ENCODE data around the gene PCNX1.
"Not testable (repeated sequence)": the region's sequence is repeated elsewhere in the genome, so short reads cannot be mapped to it uniquely, and the experiment has no call there.

Gene PCNX1

DNA sequence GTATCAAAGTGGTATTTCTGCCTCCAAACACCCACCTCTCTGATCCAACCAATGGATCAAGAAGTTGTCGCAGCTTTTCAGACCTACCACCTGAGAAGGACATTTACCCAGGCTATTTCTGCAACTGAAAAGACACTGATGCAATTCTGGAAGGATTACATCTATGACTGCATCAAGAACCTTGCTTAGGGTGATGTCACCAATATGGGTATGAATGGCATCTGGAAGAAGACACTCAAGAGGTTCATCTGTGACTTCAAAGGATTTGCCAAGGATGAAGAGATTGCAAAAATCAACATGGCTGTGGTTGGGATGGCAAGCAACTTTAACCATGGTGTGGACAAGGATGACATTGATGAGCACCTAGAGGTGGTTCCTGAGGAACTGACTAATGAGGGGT, 154.2 kb downstream of the PCNX1 start:
- Histone ChIP-seq H3K9me3 (ENCODE audit: low read depth, low read length) (0 out of 2 replicates have a peak, but pooled peaks cover 4% of the 10 kb centered on the region), H3K27ac (no peak overlapping the region), H3K36me3 (ENCODE audit: insufficient read depth, low read length) (peaks cover 57% of the 10 kb centered on the region), H3K4me3 (no peak overlapping the region), H3K9ac (ENCODE audit: insufficient read length) (no peak overlapping the region)
- DNase-seq (ENCODE audit: low read depth, low spot score), result no peak
- no peak for TF ChIP-seq POLR2AphosphoS5 (IDR thresholded peaks at IDR 0.05; ENCODE audit: borderline replicate concordance, low read depth, low read length)
- no peak for TF ChIP-seq FOXP2 (optimal IDR thresholded peaks at IDR 0.05; ENCODE audit: control extremely low read depth, extremely low read length, insufficient read depth)
- no peak for TF ChIP-seq EZH2 (IDR thresholded peaks at IDR 0.05)

DNA sequence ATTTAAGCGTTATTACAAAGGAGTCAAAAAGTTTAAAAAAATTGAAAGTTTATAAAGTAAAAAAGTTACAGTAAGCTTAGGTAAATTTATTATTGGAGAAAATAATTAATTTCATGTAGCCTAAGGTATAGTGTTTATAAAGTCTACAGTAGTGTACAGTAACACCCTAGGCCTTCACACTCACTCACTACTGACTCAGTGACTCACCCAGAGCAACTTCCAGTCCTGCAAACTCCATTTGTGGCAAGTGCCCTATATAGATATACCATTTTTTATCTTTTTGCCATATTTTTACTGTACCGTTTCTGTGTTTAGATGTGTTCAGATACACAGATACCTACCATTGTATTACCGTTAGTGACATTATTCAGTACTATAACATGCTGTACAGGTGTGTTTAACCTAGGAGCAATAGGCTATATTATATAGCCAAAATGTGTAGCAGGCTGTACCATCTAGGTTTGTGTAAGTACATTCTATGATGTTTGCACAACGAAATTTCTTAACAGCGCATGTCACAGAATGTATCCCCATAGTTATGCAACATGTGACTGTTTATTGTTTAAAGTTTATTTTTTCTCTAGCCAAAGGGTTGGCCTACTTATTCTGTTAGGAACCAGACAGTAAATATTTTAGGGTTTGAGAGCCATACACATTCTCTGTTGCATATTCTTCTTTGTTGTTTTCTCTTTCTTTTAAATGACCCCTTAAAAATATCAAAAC, 155.5 kb downstream of the PCNX1 start:
- no peak for DNase-seq (ENCODE audit: low read depth, low spot score)
- 0 out of 2 replicates have a peak, but pooled peaks cover 4% of the 10 kb centered on the region for H3K9me3 ChIP-seq (ENCODE audit: low read depth, low read length)
- H3K4me3 ChIP-seq, result no peak overlapping the region
- H3K27ac ChIP-seq, result no peak overlapping the region
- peaks cover 51% of the 10 kb centered on the region for H3K36me3 ChIP-seq (ENCODE audit: insufficient read depth, low read length)
- TF ChIP-seq POLR2AphosphoS5 (IDR thresholded peaks at IDR 0.05; ENCODE audit: borderline replicate concordance, low read depth, low read length) (no peak), EZH2 (IDR thresholded peaks at IDR 0.05) (no peak), FOXP2 (optimal IDR thresholded peaks at IDR 0.05; ENCODE audit: control extremely low read depth, extremely low read length, insufficient read depth) (no peak)
- H3K9ac ChIP-seq (ENCODE audit: insufficient read length), result no peak overlapping the region

DNA sequence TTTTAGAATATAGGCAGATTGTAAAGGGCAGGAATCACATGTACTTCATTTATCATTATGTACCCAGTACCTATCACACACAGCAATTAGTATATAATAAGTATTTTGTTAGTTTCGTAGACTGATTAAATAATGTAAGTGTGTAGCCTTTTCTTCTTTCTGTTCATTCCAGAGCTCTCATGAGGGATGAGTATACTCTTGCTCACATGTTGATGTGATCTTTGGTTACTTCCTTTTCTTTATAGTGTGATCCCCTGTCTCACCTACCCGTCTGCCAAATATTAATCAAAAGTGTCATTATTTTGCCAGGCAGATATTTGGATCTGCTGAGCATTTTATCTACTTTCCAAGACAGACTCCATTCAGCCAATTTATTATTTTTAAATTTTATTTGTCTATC, 156.1 kb downstream of the PCNX1 start:
- Histone ChIP-seq H3K36me3 (ENCODE audit: insufficient read depth, low read length) (peaks cover 45% of the 10 kb centered on the region), H3K27ac (no peak overlapping the region), H3K4me3 (no peak overlapping the region), H3K9ac (ENCODE audit: insufficient read length) (no peak overlapping the region), H3K9me3 (ENCODE audit: low read depth, low read length) (0 out of 2 replicates have a peak, but pooled peaks cover 4% of the 10 kb centered on the region)
- DNase-seq (ENCODE audit: low read depth, low spot score), result no peak
- TF ChIP-seq FOXP2 (optimal IDR thresholded peaks at IDR 0.05; ENCODE audit: control extremely low read depth, extremely low read length, insufficient read depth) (no peak), POLR2AphosphoS5 (IDR thresholded peaks at IDR 0.05; ENCODE audit: borderline replicate concordance, low read depth, low read length) (no peak), EZH2 (IDR thresholded peaks at IDR 0.05) (no peak)

DNA sequence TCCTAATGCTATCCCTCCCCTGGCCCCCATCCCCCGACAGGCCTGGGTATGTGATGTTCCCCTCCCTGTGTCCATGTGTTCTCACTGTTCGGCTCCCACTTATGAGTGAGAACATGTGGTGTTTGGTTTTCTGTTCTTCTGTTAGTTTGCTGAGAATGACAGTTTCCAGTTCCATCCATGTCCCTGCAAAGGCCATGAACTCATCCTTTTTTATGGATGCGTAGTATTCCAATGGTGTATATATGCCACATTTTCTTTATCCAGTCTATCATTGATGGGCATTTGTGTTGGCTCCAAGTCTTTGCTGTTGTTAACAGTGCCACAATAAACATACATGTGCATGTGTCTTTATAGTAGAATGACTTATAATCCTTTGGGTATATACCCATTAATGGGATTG, 157.5 kb downstream of the PCNX1 start:
- H3K9me3 ChIP-seq (ENCODE audit: low read depth, low read length); DNase-seq (ENCODE audit: low read depth, low spot score); H3K4me3 ChIP-seq; H3K27ac ChIP-seq; H3K9ac ChIP-seq (ENCODE audit: insufficient read length): not testable (repeated sequence)
- H3K36me3 ChIP-seq (ENCODE audit: insufficient read depth, low read length), result peaks cover 50% of the 10 kb centered on the region

DNA sequence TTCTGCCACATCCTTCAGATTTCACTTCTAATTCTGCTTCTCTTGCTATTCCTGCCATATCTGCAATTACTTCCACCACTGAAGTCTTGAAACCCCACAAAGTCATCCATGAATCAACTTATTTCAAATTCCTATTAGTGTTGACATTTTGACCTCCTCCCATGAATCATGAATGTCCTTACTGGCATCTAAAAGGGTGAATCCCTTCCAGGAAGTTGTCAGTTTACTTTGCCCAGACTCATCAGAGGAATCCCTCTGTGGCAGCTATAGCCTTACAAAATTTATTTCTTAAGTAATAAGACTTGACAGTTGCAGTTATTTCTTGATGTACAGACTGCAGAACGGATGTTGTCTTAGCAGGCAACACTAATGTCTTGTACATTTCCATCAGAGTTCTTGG, 162.9 kb downstream of the PCNX1 start:
- no peak overlapping the region for H3K27ac ChIP-seq
- no peak for TF ChIP-seq EZH2 (IDR thresholded peaks at IDR 0.05)
- no peak for TF ChIP-seq FOXP2 (optimal IDR thresholded peaks at IDR 0.05; ENCODE audit: control extremely low read depth, extremely low read length, insufficient read depth)
- TF ChIP-seq POLR2AphosphoS5 (IDR thresholded peaks at IDR 0.05; ENCODE audit: borderline replicate concordance, low read depth, low read length), result no peak
- no peak for DNase-seq (ENCODE audit: low read depth, low spot score)
- no peak overlapping the region for H3K9ac ChIP-seq (ENCODE audit: insufficient read length)
- H3K36me3 ChIP-seq (ENCODE audit: insufficient read depth, low read length), result peaks cover 43% of the 10 kb centered on the region
- H3K9me3 ChIP-seq (ENCODE audit: low read depth, low read length), result 0 out of 2 replicates have a peak, but pooled peaks cover 4% of the 10 kb centered on the region
- H3K4me3 ChIP-seq, result no peak overlapping the region

DNA sequence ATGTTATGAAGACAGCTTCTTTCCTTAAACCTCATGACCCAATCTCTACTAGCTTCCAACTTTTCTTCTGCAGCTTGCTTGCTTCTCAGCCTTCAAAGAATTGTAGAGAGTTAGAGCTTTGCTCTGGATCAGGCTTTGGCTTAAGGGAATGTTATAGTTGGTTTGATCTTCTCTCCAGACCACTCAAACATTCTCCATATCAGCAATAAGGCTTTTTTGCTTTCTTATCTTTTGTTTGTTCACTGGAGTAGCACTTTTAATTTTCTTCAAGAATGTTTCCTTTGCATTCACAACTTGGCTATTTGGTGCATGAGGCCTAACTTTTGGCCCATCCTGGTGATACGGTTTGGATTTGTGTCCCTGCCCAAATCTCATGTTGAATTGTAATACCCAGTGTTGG, 163.8 kb downstream of the PCNX1 start:
- no peak for DNase-seq (ENCODE audit: low read depth, low spot score)
- TF ChIP-seq POLR2AphosphoS5 (IDR thresholded peaks at IDR 0.05; ENCODE audit: borderline replicate concordance, low read depth, low read length), result no peak
- no peak for TF ChIP-seq EZH2 (IDR thresholded peaks at IDR 0.05)
- no peak for TF ChIP-seq FOXP2 (optimal IDR thresholded peaks at IDR 0.05; ENCODE audit: control extremely low read depth, extremely low read length, insufficient read depth)
- peaks cover 45% of the 10 kb centered on the region for H3K36me3 ChIP-seq (ENCODE audit: insufficient read depth, low read length)
- H3K9me3 ChIP-seq (ENCODE audit: low read depth, low read length), result no peaks in the 10 kb centered on the region
- H3K27ac ChIP-seq, result no peak overlapping the region
- no peak overlapping the region for H3K9ac ChIP-seq (ENCODE audit: insufficient read length)
- H3K4me3 ChIP-seq, result no peak overlapping the region

DNA sequence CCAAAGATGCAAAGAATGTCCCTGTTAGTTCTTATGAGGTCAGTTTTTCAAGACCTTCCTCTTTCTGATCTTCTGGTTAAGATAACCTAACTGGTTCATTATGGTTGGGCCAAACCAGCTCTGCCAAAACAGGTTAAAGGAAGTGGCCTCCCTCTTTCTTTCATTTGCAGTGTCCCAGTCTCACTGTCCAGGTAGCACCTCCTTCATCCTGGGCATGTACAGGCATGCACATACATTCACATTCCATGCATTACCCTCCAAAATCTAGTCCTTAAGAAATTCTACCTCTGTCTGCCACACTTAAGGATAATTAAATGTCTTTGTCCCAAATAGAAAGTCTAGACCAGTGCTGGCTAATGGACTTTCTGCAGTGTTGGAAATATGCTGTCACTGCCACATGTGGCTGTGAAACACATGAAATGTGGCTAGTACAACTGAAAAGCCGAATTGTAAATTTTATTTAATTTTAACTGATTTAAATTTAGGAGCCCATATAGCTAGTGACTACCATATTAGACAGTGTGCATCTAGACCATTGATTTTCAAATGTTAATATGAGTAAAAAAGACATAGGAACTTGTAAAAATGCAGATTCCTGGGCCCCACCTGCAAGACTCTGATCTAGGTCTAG, 169.3 kb downstream of the PCNX1 start:
- TF ChIP-seq FOXP2 (optimal IDR thresholded peaks at IDR 0.05; ENCODE audit: control extremely low read depth, extremely low read length, insufficient read depth), result no peak
- TF ChIP-seq EZH2 (IDR thresholded peaks at IDR 0.05), result no peak
- TF ChIP-seq POLR2AphosphoS5 (IDR thresholded peaks at IDR 0.05; ENCODE audit: borderline replicate concordance, low read depth, low read length), result no peak
- no peak overlapping the region for H3K27ac ChIP-seq
- H3K9me3 ChIP-seq (ENCODE audit: low read depth, low read length), result peaks cover 10% of the 10 kb centered on the region; the same call in 1 of the 2 replicates
- DNase-seq (ENCODE audit: low read depth, low spot score), result no peak
- no peak overlapping the region for H3K4me3 ChIP-seq
- no peak overlapping the region for H3K9ac ChIP-seq (ENCODE audit: insufficient read length)
- H3K36me3 ChIP-seq (ENCODE audit: insufficient read depth, low read length), result peaks cover 59% of the 10 kb centered on the region

DNA sequence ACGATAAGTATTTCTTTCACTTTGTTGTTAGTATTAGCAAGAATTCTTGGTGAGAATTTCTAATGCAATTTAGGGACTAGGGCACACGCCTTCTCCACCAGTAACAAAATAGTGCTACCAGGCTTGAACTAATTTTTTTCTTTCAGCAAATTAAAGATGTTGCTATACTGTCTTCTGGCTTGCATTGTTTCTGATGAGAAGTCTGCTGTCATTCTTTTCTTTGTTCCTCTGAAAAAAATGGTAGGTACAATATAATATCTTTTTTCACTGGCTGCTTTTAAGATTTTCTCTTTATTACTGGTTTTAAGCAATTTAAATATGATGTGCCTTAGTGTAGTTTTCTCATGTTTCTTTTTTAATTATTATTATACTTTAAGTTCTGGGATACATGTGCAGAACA, 171.2 kb downstream of the PCNX1 start:
- H3K36me3 ChIP-seq (ENCODE audit: insufficient read depth, low read length), result peaks cover 54% of the 10 kb centered on the region
- no peak for DNase-seq (ENCODE audit: low read depth, low spot score)
- TF ChIP-seq POLR2AphosphoS5 (IDR thresholded peaks at IDR 0.05; ENCODE audit: borderline replicate concordance, low read depth, low read length), result no peak
- no peak for TF ChIP-seq FOXP2 (optimal IDR thresholded peaks at IDR 0.05; ENCODE audit: control extremely low read depth, extremely low read length, insufficient read depth)
- TF ChIP-seq EZH2 (IDR thresholded peaks at IDR 0.05), result no peak

More for the DNA sequence above, 171.2 kb downstream of the PCNX1 start:
- Histone ChIP-seq H3K9ac (ENCODE audit: insufficient read length) (no peak overlapping the region), H3K4me3 (no peak overlapping the region), H3K9me3 (ENCODE audit: low read depth, low read length) (peaks cover 10% of the 10 kb centered on the region; the same call in 1 of the 2 replicates), H3K27ac (no peak overlapping the region)

Measured in SK-N-MC (cell line).